Activated T-helper 2 cell treated with anti-CD3 and anti-CD28 coated beads, Interferon-gamma antibody, Interleukin-2, Interleukin-4, amounts not matched to agents 10 μg/mL and 5 μg/mL and 100 μg/mL, durations not matched to agents 14 hours and 24 hours and 36 hours (primary cell): ENCODE measurements around the gene BCAS3. TPM values are rescaled to one million over a fixed set of nuclear protein-coding genes. Genes with fewer than 3 reads are reported as not detected.
"Not testable (repeated sequence)": the region's sequence is repeated elsewhere in the genome, so short reads cannot be mapped to it uniquely, and the experiment has no call there.

Experiments
- DNase-seq: peaks from one replicate; pipeline ENCODE4 v3.0.0; 2021; ENCODE audit warnings: low spot score
- H3K27ac Mint-ChIP-seq: one replicate; pipeline ENCODE4 v1.8.0; 2021; ENCODE audit warnings: mixed read lengths
- H3K27me3 Mint-ChIP-seq: one replicate; pipeline ENCODE4 v1.8.0; 2021; ENCODE audit warnings: low read depth, mixed read lengths
- H3K36me3 Mint-ChIP-seq: one replicate; pipeline ENCODE4 v1.8.0; 2021; ENCODE audit warnings: low read depth, mixed read lengths
- H3K4me1 Mint-ChIP-seq: one replicate; pipeline ENCODE4 v1.8.0; 2021; ENCODE audit warnings: low read depth, mixed read lengths
- H3K4me3 Mint-ChIP-seq: one replicate; pipeline ENCODE4 v1.8.0; 2021; ENCODE audit warnings: low read depth, mild to moderate bottlenecking, moderate library complexity, mixed read lengths
- H3K9me3 Mint-ChIP-seq: one replicate; pipeline ENCODE4 v1.8.0; 2021; ENCODE audit warnings: mixed read lengths
- intact Hi-C: fragments of 100-400 bp; cut with micrococcal nuclease; formaldehyde crosslinking; loops from one replicate; pipeline ENCODE4 v1.15.1; 2023
- total RNA-seq: library from RNA; stranded (reverse); gene quantifications from 2 replicates; pipeline ENCODE4 v1.2.3, GENCODE V29; 2022

The BCAS3 gene
- total RNA-seq, 1 donor from 2014 or later, result 10.7 TPM

DNA sequence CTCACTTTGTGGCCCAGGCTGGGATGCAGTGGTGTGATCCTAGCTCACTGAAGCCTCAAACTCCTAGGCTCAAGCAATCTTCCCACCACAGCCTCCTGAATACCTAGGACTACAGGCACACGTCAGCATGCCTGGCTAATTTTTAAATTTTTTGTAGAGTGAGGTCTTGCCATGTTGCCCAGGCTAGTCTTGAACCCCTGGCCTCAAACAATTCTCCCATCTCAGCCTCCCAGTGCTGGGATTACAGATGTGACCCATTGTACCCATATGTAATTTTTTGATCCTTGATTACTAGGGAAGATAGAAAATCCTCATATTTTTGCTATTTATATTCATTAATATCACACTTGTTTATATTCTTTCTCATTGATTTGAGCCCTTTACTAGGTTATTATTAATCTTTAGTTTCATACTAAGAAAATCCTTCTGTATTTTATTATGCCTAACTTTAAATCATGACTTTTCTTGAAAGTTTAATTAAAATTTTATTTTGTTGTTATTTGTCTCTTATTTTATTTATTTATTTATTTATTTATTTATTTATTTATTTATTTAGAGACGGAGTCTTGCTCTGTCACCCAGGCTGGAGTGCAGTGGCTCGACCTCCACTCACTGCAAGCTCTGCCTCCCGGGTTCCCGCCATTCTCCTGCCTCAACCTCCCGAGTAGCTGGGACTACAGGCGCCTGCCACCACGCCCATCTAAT lies 75.4 kb downstream of the BCAS3 start:
- Mint-ChIP-seq H3K27me3 (peaks cover 1% of the 10 kb centered on the region), H3K27ac (no peak overlapping the region), H3K4me3 (no peak overlapping the region), H3K9me3 (no peaks in the 10 kb centered on the region), H3K36me3 (no peaks in the 10 kb centered on the region), H3K4me1 (no peaks in the 10 kb centered on the region)
- DNase-seq, result no peak
- intact Hi-C loops, result no loop called here

- no peaks in the 10 kb centered on the region for H3K4me1 Mint-ChIP-seq
- no peaks in the 10 kb centered on the region for H3K9me3 Mint-ChIP-seq
- no peaks in the 10 kb centered on the region for H3K36me3 Mint-ChIP-seq
- intact Hi-C loops, result no loop called here
- no peak overlapping the region for H3K27ac Mint-ChIP-seq
- peaks cover under 1% of the 10 kb centered on the region for H3K27me3 Mint-ChIP-seq
- no peak overlapping the region for H3K4me3 Mint-ChIP-seq
- DNase-seq, result no peak
These were observed 76.5 kb downstream of the BCAS3 start for GRCh38 chr17:60754057-60754604.

- H3K27me3 Mint-ChIP-seq, H3K9me3 Mint-ChIP-seq, intact Hi-C loops, H3K4me1 Mint-ChIP-seq, H3K36me3 Mint-ChIP-seq, H3K4me3 Mint-ChIP-seq, DNase-seq, H3K27ac Mint-ChIP-seq: not testable (repeated sequence)
These were observed 79.1 kb downstream of the BCAS3 start for GRCh38 chr17:60756798-60757197.

DNA sequence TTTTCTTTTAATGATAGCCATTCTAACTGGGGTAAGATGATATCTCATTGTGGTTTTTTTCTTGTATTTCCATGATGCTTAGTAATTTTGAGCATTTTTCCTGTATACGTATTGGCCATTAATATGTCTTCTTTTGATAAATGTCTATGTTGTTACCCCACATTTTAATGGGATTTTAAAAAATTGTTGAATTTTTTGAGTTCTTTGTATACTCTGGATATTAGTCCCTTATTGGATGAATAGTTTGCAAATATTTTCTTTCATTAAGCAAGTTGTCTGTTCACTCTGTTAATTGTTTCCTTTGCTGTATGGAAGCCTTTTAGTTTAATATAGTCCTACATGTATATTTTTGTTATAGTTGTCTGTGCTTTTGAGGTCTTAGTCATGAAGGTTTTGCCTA lies 79.8 kb downstream of the BCAS3 start:
- Mint-ChIP-seq H3K27me3 (no peaks in the 10 kb centered on the region), H3K27ac (no peak overlapping the region), H3K9me3 (no peaks in the 10 kb centered on the region), H3K36me3 (no peaks in the 10 kb centered on the region), H3K4me3 (no peak overlapping the region), H3K4me1 (no peaks in the 10 kb centered on the region)
- no peak for DNase-seq
- intact Hi-C loops, result no loop called here

DNA sequence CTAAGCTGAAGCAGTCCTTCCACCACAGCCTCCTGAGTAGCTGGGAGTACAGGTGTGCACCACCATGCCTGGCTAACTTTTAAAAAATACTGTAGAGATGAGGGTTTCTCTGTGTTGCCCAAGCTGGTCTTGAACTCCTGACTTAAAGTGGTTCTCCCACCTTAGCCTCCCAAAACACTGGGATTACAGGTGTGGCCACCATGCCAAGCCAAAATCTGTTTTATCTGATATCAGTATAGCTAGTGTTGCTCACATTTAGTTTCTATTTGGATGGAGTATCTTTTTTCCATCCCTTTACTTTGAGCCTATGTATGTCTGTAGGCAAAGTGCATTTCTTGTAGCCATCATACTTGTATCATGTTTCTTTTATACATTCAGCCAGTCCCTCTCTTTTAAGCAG lies 82.1 kb downstream of the BCAS3 start:
- intact Hi-C loops, result no loop called here
- H3K27ac Mint-ChIP-seq, result no peak overlapping the region
- H3K4me1 Mint-ChIP-seq, result no peaks in the 10 kb centered on the region
- no peak for DNase-seq
- no peaks in the 10 kb centered on the region for H3K9me3 Mint-ChIP-seq
- H3K27me3 Mint-ChIP-seq, result peaks cover 6% of the 10 kb centered on the region
- no peaks in the 10 kb centered on the region for H3K36me3 Mint-ChIP-seq
- H3K4me3 Mint-ChIP-seq, result no peak overlapping the region

DNA sequence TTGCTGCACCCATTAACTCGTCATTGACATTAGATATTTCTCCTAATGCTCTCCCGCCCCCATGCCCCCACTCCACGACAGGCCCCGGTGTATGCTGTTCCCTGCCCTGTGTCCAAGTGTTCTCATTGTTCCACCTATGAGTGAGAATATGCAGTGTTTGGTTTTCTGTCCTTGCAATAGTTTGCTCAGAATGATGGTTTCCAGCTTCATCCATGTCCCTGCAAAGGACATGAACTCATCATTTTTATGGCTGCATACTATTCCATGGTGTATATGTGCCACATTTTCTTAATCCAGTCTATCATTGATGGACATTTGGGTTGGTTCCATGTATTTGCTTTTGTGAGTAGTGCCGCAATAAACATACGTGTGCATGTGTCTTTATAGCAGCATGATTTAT lies 83.7 kb downstream of the BCAS3 start:
- H3K4me3 Mint-ChIP-seq, H3K36me3 Mint-ChIP-seq, H3K9me3 Mint-ChIP-seq, intact Hi-C loops, H3K4me1 Mint-ChIP-seq, H3K27ac Mint-ChIP-seq, DNase-seq, H3K27me3 Mint-ChIP-seq: not testable (repeated sequence)

GRCh38 chr17:60766778-60767190 lies 89.1 kb downstream of the BCAS3 start:
- Mint-ChIP-seq H3K27ac (no peak overlapping the region), H3K36me3 (no peaks in the 10 kb centered on the region), H3K4me3 (no peak overlapping the region), H3K27me3 (peaks cover 6% of the 10 kb centered on the region), H3K4me1 (no peaks in the 10 kb centered on the region), H3K9me3 (no peaks in the 10 kb centered on the region)
- intact Hi-C loops, result no loop called here
- no peak for DNase-seq

- intact Hi-C loops, result no loop called here
- H3K9me3 Mint-ChIP-seq, result no peaks in the 10 kb centered on the region
These were observed 90.2 kb downstream of the BCAS3 start for GRCh38 chr17:60767744-60768308.

DNA sequence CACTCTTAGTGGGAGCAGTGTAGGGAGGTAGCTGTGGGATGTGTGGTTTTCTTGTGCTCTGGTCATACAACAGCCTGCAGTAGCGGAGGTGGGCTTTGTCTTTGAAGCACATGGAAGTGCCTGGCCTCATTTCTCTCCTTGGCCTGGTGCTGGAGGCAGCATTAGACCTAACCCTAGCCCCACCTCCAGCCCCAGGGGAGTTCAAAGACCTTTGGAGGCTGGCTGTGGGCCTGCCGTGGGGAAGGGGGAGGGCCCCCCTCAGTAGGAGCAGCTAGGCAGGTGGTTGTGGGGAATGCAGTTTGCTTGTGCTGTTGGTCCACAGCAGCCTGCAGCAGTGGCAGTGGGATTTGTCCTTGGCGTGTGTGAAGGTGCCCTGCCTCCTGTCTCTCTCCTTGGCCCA lies 91.7 kb downstream of the BCAS3 start:
- Mint-ChIP-seq H3K27ac (no peak overlapping the region), H3K4me1 (no peaks in the 10 kb centered on the region), H3K9me3 (no peaks in the 10 kb centered on the region), H3K27me3 (peaks cover 2% of the 10 kb centered on the region), H3K4me3 (no peak overlapping the region), H3K36me3 (no peaks in the 10 kb centered on the region)
- no peak for DNase-seq
- intact Hi-C loops, result no loop called here

More at GRCh38 chr17:60767744-60768308, 90.2 kb downstream of the BCAS3 start:
- peaks cover 6% of the 10 kb centered on the region for H3K27me3 Mint-ChIP-seq
- H3K36me3 Mint-ChIP-seq, result no peaks in the 10 kb centered on the region
- no peak for DNase-seq
- H3K4me1 Mint-ChIP-seq, result no peaks in the 10 kb centered on the region
- H3K4me3 Mint-ChIP-seq, result no peak overlapping the region
- H3K27ac Mint-ChIP-seq, result no peak overlapping the region

GRCh38 chr17:60770946-60771422 lies 93.3 kb downstream of the BCAS3 start:
- intact Hi-C loops, result no loop called here
- H3K36me3 Mint-ChIP-seq, result no peaks in the 10 kb centered on the region
- no peaks in the 10 kb centered on the region for H3K4me1 Mint-ChIP-seq

DNA sequence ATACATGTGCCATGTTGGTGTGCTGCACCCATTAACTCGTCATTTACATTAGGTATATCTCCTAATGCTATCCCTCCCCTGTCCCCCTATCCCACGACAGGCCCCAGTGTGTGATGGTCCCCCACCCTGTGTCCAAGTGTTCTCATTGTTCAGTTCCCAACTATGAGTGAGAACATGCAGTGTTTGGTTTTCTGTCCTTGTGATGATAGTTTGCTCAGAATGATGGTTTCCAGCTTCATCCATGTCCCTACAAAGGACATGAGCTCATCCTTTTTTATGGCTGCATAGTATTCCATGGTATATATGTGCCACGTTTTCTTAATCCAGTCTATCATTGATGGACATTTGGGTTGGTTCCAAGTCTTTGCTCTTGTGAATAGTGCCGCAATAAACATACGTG lies 94.0 kb downstream of the BCAS3 start:
- H3K27ac Mint-ChIP-seq, H3K9me3 Mint-ChIP-seq, DNase-seq, intact Hi-C loops, H3K36me3 Mint-ChIP-seq, H3K4me1 Mint-ChIP-seq, H3K4me3 Mint-ChIP-seq, H3K27me3 Mint-ChIP-seq: not testable (repeated sequence)

More at GRCh38 chr17:60770946-60771422, 93.3 kb downstream of the BCAS3 start:
- Mint-ChIP-seq H3K27ac (no peak overlapping the region), H3K9me3 (no peaks in the 10 kb centered on the region), H3K27me3 (no peaks in the 10 kb centered on the region), H3K4me3 (no peak overlapping the region)
- no peak for DNase-seq

- DNase-seq, result no peak
- no peaks in the 10 kb centered on the region for H3K4me1 Mint-ChIP-seq
- H3K27me3 Mint-ChIP-seq, result no peaks in the 10 kb centered on the region
- H3K4me3 Mint-ChIP-seq, result no peak overlapping the region
- H3K27ac Mint-ChIP-seq, result no peak overlapping the region
- intact Hi-C loops, result no loop called here
- no peaks in the 10 kb centered on the region for H3K36me3 Mint-ChIP-seq
- no peaks in the 10 kb centered on the region for H3K9me3 Mint-ChIP-seq
These were observed 95.9 kb downstream of the BCAS3 start for GRCh38 chr17:60773552-60773951.

DNA sequence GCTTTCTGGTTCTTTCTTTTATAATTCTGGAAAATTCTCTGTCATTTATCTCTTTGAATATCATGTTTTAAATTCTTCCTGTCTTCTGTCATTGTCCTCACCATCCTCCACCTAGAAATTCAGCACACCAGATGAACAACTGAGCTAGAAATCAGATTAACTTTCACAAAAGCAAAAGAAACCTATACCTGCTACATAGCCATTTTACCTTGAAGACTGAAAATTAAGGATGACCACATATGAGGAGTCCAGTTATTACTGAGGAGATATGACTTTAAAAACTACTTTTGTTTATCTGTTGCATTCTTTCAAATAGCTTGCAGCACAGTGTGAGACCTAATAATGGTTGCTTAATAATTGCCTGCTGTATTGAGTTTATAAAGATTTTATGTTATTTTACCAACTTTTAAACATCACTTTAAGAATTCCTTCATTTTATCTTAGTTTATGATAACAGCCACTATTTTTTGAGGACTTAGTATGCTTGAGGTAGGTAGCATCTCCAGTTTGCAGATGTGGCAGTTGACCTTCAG lies 104.3 kb downstream of the BCAS3 start:
- Mint-ChIP-seq H3K4me3 (no peak overlapping the region), H3K27me3 (no peaks in the 10 kb centered on the region), H3K4me1 (no peaks in the 10 kb centered on the region), H3K27ac (no peak overlapping the region), H3K36me3 (no peaks in the 10 kb centered on the region), H3K9me3 (no peaks in the 10 kb centered on the region)
- intact Hi-C loops, result no loop called here
- DNase-seq, result no peak
